Suppressor macrophage (primary cell): Measurements from ENCODE around the gene CD79B.

Experiments used
- DNase-seq, 4 experiments: peaks; one replicate each; pipeline ENCODE4 v3.0.0-alpha.2; 2020 to 2022

Gene CD79B

GRCh38 chr17:63950940-63951907 lies 19.1 kb upstream of the CD79B start:
- no peak for DNase-seq

- no peak for DNase-seq
These were observed 17.6 kb upstream of the CD79B start for GRCh38 chr17:63949576-63950250.

GRCh38 chr17:63948521-63948920 lies 16.4 kb upstream of the CD79B start:
- no peak for DNase-seq

GRCh38 chr17:63947711-63948330 lies 15.7 kb upstream of the CD79B start:
- no peak for DNase-seq

- DNase-seq = peak; percentile 58 to 81 (median 70)
These were observed 14.6 kb upstream of the CD79B start for GRCh38 chr17:63946440-63947363.

- peak in 1 of 4 experiments; percentile 20 for DNase-seq
These were observed 13.8 kb upstream of the CD79B start for GRCh38 chr17:63945784-63946439.

GRCh38 chr17:63944736-63945499 lies 12.8 kb upstream of the CD79B start:
- no peak for DNase-seq

- DNase-seq = no peak
These were observed 11.6 kb upstream of the CD79B start for GRCh38 chr17:63943745-63944144.

GRCh38 chr17:63942309-63942985 lies 10.3 kb upstream of the CD79B start:
- DNase-seq = no peak

- DNase-seq = no peak
These were observed 9.6 kb upstream of the CD79B start for GRCh38 chr17:63941751-63942150.

GRCh38 chr17:63941162-63941561 lies 9.0 kb upstream of the CD79B start:
- no peak for DNase-seq

- DNase-seq = no peak
These were observed 8.5 kb upstream of the CD79B start for GRCh38 chr17:63940584-63940983.

- DNase-seq = no peak
These were observed 7.8 kb upstream of the CD79B start for GRCh38 chr17:63939884-63940283.

GRCh38 chr17:63939401-63939800 lies 7.3 kb upstream of the CD79B start:
- no peak for DNase-seq

- DNase-seq = no peak
These were observed 5.8 kb upstream of the CD79B start for GRCh38 chr17:63937920-63938319.

- no peak for DNase-seq
These were observed 5.2 kb upstream of the CD79B start for GRCh38 chr17:63937319-63937718.

GRCh38 chr17:63934183-63935112 lies 2.3 kb upstream of the CD79B start:
- peak; percentile 12 to 45 (median 24) for DNase-seq

GRCh38 chr17:63933598-63933997 lies 1.5 kb upstream of the CD79B start:
- no peak for DNase-seq

- DNase-seq = no peak
These were observed 590 bp upstream of the CD79B start for GRCh38 chr17:63932721-63933120.
